HG03439 (cell line): ENCODE data around the gene EIF4H.
"Not testable (repeated sequence)": the region's sequence is repeated elsewhere in the genome, so short reads cannot be mapped to it uniquely, and the experiment has no call there.

Experiments used
- ATAC-seq: cut with Tn5 transposase; IDR thresholded peaks from one replicate; pipeline ENCODE4 v1.9.1; 2021; ENCODE audit warnings: mild to moderate bottlenecking, moderate library complexity; ENCODE audit not compliant: unreplicated experiment

EIF4H gene

DNA sequence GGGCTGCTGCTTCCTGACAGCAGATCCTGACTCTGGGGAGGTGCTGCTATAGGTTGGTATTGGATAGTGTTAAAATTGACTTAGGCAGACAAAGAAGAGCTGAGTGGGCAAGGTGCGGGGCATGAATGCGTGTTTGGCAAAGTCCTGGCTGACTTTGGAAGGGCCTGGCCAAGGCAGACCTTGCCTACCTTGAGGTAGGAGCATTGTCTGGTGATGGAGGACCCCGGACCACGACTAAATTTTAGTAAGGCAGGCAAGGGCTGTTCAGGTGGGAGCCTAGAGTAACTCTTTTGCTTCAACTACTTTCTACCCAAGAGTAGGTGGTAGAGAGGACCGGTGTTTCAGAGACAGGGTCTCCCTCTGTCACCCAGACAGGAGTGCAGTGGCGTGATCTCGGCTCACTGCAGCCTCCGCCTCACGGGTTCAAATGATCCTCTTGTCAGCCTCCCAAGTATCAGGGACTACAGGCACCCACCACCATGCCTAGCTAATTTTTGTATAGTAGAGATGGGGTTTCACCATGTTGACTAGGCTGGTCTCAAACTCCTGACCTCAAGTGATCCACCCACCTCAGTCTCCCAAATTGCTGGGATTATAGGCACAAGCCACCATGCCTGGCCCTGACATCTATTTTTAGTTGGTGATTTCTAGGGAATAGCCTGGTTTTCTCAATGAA, 23.4 kb downstream of the EIF4H start:
- no peak for ATAC-seq

DNA sequence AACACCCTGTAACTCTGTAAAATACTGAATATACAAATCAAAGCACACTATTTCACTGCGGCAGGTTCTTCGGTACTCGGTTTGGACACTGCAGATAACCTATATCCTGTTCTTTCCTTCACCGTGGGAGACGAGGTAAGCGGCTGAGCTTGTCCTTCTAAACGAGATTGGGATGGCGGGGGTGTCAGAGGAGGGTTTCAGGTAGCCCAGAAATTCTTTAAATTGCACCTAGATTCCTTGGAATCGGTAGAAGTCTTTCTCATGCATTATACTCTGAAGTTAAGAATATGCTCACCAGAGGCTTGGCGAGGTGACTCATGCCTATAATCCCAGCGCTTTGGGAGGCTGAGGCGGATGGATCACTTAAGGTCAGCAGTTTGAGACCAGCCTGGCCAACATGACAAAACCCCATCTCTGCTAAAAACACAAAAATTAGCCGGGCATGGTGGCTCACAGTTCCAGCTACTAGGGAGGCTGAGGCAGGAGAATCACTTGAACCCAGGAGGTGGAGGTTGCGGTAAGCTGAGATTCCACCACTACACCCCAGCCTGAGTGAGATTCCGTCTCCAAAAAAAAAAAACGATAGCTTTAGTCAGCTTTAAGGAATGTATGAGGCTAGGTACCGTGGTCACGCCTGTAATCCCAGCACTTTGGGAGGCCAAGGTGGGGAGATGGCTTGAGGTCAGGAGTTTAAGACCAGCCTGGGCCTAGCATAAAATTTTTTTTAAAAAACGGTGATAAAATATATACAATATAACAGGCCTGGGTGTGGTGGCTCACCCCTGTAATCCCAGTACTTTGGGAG, 25.6 kb downstream of the EIF4H start:
- no peak for ATAC-seq

DNA sequence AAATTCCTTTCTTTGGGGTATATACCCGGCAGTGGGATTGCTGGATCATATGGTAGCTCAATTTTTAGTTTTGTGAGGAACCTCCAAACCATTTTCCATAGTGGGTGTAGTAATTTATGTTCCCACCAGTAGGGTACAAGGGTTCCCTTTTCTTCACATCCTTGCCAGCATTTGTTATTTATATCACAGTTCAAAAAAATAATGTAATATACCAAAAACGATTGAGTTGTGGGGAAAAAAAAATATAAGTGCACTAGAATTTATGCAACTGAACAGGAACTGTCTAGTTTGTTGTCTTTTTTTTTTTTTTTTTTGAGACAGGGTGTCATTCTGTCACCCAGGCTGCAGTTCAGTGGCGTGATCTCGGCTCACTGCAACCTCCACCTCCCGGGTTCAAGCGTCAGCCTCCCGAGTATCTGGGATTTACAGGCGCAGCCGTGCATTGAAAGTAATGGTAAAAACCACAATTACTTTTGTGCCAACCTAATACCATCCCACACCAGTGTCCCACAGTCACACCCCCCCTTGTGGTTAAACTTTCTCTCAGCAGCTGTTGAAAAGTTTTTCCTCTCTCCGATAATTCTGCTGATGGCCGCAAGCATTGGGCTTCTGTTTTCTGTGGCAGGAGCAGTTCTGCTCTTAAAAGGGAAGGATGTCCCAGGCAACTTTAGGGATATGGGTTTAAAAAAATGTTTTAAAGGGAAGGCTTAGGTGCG, 28.8 kb downstream of the EIF4H start:
- no peak for ATAC-seq

DNA sequence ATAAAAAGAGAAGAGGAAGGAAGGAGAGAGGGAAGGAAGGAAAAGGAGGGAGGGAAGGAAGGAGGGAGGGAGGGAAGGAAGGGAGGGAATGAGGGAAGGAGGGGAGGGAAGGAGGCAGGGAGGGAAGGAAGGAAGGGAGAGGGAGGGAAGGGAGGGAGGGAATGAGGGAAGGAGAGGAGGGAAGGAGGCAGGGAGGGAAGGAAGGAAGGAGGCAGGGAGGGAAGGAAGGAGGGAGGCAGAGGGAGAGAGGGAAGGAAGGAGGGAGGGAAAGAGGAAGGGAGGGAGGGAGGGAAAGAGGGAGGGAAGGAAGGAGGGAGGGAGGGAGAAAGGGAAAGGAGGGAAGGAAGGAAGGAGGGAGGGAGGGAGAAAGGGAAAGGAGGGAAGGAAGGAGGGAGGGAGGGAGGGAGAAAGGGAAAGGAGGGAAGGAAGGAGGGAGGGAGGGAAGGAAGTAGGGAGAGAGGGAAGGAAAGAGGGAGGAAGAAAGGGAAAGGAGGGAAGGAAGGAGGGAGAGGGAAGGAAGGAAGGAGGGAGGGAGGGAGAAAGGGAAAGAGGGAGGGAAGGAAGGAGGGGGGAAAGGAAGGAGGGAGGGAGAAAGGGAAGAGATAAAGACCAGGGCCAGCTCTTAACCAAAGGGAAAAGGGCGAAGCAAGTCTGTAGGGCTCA, 29.9 kb downstream of the EIF4H start:
- ATAC-seq, result no peak

DNA sequence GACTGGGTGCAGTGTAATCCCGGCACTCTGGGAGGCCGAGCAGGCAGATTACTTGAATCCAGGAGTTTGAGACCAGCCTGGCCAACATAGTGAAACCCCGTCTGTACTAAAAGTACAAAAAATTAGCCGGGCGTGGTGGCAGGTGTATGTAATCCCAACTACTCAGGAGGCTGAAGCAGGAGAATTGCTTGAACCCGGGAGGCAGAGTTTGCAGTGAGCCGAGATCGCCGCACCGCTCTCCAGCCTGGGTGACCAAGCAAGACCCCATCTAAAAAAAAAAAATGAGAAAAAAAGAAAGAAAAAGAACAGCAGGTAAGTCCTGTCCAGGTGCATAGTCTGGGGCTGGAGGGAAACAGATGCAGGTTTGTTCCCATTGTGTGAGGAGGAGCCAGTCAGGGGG, 31.9 kb downstream of the EIF4H start:
- ATAC-seq, result not testable (repeated sequence)

DNA sequence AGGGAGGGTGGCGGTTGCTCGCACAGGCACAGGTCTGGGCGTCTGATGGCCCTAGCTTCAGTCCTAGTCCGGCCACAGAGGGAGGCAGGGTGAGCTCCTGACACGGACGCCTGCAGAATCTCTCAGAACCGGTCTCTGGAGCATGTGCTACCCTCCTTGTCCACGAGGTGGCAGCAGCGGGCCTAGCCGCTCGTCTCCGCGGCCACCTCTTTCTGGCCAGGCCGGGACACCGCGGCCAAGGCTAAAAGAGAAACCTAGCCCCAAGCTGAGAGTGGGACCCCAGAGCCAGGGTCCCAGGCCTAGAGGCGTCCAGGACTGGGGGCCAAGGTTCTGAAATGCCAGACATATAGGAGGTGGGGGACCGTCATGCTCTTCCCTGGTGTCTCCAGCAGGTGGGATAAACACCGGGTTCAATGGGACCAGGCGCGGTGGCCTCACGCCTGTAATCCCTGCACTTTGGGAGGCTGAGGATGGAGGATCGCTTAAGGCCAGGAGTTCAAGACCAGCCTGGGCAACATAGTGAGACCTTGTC, 32.5 kb downstream of the EIF4H start:
- ATAC-seq, result no peak

DNA sequence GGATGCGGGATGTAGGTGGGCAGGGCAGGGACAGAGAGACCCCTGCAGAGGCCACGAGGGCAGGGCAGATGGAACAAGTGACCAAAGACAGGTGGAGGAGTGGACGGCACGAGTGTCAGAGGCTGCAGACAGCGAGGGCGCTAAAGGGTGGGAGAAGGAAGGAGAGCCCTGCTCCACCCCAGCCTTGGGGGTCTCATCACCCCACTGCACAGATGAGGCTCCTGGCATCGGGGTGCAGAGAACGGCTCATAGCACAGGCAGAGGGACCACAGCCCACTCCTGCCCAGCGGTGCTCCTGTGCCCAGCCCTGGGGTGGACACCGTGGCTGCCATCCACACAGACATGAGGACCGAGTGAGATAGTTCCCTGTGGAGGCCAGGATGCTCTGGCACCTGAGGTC, 33.4 kb downstream of the EIF4H start:
- ATAC-seq, result no peak

DNA sequence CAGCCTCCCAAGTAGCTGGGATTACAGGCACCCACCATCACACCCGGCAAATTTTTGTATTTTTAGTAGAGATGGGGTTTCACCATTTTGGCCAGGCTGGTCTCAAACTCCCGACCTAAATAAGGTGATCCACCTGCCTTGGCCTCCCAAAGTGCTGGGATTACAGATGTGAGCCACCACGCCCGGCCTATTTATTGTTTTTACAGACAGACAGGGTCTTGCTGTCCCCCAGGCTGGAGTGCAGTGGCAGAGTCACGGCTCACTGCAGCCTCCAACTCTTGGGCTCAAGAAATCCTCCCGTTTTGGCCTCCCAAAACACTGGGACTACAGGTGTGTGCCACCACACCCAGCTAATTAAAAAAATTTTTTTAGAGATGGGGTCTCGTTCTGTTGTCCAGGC, 34.1 kb downstream of the EIF4H start:
- not testable (repeated sequence) for ATAC-seq

DNA sequence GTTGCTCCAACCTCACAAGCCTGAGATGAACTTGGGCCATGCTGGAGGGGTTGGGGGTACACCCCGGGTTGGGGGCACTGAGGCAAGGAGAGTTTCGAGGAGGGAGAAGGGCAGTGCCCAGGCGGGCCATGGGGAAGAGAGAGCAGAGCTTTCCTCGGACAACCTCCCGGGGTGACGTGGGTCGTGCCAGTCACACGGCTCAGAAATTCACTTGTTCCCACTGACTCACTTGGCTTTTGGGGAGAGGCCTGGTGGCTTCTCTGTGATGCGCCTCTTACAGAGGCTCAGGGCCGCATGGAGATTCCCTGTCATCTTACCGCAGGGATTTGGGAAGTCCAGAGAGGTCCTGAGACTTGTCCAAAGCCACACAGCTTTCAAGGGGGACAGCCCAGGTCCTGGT, 38.5 kb downstream of the EIF4H start:
- ATAC-seq, result no peak

DNA sequence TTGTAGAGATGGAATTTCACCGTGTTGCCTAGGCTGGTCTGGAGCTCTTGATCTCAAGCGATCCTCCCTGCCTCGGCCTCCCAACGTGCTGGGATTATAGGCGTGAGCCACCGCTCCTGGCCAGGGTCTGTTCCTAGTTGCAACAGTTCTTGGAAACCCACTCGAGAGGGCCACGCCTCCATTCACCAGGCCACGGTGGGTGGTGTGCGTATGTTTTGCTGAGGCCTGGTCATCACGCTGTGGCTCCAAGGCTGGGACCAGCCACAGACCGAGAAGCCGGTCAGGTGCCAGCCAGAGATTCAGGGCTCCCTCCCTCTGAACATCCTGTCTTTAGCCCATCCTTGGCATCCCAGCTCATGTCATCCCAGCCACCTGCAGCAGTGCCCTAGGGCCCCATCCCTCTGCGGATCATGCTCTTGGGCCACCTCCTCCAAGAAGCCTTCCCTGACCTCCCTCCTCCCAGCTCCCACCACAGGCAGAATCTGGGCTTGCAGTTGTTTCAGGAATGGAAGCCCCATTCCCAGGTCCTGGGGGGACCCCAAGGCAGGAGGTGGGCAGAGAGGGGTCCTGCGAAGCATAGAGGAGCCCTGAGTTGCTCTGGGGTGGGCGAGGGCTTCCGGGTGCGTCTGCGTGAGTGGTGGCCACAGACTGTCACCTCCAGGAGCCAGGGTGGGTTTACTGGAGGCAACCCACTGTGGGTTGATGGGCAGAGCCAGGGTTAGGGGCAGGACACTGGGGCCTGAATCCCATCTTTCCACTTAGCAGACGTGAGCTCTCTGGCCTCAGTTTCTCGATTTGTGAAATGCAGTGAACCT, 40.9 kb downstream of the EIF4H start:
- no peak for ATAC-seq

DNA sequence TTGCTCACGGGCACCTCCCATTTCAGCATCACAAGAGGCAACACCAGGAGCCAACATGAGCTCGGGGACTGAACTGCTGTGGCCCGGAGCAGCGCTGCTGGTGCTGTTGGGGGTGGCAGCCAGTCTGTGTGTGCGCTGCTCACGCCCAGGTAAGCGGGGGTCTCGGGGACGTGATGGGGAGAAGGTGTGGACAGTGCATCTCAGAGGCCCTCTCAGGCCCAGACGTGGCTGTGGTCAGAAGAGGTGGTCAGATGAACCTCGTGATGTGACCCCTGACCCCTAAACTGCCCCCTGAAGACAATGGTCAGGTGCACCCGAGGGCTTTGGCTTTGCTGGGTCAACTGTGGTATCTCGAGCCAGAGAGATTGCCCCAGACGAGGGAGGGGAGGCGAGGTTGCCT, 41.8 kb downstream of the EIF4H start:
- no peak for ATAC-seq

DNA sequence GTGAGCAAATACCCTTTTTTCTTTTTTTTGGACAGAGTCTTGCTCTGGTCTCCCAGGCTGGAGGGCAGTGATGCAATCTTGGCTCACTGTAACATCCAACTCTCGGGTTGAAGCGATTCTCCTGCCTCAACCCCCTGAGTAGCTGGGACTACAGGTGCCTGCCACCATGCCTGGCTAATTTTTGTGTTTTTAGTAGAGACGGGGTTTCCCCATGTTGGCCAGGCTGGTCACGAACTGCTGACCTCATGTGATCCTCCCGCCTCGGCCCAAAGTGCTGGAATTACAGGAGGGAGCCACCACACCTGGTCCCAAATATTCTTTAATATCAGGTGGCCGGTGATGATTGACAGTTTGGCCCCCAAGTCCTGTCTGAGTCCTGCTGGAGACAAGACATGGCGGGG, 42.2 kb downstream of the EIF4H start:
- ATAC-seq, result no peak

DNA sequence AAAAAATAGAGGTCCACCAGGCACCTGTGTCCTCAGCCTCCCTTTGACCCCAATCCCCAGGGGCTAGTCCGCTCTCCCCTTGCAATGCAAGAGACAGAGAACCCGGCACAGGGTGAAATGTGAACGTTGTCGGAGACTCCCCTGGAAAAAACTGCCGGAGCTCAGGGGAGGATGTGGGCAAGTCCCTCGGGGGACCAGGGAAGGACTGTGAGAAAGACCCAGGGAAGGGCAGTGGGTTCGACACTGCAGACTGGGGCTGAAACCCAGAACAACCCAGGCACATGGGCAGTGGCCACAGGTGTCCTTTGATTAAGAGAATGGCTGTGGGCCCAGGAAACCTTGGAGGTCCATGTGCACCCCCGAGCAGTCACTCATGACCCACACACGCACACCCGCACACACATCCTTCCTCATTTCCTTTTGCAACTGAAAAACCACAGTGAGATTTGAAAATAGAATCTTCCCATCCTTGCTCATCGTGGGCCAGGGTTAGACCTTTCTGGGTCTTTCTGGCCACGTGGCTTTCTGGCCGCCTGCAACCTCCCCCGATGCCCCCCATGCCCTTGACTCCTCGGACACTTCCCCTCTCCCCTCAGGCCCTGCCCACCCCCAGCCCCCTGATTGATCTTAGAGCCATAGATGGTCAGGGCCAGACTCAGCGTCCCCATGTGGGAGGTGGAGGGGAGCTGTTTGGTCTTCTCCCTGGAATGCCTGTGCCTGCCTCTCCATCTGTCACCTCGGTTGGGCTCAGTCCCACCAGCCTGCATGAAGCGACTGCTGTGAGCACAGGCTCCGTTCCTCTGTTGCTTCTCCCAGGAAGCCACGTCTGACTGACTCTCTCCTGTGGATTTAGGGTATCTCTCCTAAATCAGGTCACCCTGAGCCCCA, 43.5 kb downstream of the EIF4H start:
- no peak for ATAC-seq

DNA sequence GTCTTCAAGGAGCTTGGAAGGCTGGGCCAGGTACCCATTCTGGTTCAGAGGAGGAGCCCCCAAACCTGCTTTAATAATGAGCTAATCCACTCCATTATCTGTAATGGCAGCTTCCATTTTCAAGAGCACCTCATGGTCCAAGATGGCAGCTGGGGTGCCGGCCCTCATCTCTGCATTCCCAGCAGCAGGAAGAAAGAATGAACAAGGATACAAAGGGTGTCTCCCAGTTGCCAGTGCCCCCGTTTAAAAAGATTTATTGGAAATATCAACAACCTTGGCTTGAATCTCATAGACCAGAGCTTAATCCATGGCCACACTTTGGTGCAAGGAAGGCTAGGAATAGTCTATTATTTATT, 44.2 kb downstream of the EIF4H start:
- no peak for ATAC-seq

DNA sequence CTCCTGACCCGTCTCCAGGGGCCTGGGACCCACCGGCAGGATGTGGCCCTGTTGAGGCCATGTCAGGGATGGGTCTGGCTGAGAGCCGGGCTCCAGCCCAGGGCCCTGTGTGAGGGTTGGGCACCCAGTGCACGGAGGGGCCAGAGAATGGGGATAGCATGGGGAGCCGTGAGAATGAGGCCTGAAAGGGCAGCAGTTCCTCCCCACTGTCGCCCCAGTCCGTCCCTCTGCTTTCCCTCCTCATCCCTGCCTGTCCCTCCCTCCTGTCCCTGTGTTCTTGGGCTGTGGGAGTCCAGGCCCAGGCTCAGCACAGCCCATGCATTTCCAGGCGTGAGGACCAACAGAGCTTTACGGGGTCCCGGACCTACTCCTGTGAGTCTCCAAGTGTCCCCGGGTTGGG, 45.3 kb downstream of the EIF4H start:
- no peak for ATAC-seq

DNA sequence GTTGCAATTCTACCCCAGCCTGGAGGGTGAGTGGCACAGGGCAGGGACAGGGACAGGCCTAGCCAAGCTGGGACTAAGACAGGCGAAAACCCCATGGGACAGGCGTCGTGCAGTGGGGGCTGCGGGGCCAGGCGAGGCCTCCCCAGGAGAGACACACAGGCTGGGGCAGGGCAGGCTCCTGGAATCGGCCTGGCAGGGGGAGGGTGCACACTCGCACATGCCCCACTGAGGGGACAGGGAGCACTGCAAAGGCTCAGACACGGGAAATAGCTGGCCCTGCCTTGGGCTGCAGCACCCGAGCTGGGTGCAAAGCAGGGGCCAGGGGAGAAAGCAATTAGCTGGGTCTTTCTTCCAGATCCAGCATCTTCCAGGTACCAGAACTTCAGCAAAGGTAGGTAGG, 46.1 kb downstream of the EIF4H start:
- ATAC-seq, result no peak

DNA sequence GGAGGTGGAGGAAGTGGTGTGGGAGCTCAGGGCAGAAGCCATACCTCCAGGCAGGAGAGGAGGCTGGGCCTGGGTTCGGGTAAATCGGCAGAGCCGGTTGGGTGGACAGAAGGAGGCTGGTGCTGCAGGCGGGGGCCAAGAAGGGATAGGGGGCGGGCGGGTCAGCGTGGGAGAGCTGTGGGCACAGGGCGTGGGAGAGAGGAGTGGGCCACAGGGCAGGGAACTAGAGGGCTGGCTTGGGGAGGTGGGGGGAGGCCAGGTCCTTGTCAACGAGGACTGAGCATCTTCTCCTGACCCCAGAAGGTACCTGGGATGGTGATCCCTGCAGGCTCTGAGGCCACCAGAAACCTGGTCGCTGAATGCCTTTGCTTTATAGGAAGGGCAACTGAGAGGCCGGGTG, 47.6 kb downstream of the EIF4H start:
- no peak for ATAC-seq

DNA sequence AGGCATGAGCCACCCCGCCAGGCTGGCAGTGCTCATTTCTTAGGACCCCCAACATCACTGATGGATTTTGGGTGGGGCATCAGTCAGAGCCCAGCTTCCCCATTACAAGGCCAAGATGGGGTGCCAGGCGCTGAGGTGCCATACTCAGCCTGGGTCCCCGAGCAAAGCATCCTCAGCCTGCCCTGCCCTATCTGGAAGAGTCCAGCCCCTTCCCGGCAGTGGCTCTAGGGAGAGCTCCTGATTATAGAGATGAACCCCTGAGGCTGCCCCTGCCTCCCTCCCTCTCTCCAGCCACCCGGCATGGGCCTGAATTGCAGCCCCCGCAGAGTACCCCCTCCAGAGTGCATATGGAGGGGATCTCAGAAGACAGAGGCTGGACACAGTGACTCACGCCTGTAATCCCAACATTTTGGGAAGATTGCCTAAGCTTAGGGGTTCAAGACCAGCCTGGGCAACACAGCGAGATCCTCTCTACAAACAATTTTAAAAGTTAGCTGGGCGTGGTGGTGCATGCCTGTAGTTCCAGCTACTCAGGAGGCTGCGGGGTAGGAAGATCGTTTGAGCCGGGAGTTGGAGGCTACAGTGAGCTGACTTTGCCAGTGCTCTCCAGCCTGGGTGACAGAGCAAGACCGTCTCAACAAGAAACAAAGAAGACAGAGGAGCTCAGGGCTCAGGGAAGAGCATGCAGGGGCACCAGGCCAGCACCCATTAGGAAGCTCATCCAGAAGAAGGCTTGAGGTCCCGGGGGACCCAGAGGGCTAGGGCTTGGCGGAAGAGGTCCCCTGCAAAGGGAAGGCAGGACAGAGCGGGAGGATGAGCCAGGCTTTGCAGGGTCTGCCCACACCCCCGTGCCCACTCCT, 48.9 kb downstream of the EIF4H start:
- ATAC-seq, result no peak
